ENCODE results near the gene SPATA6. TPM values are rescaled to one million over a fixed set of nuclear protein-coding genes. Genes with fewer than 3 reads are reported as not detected.

Gene SPATA6
- 3.8 and 5.9 TPM in 2 replicates for total RNA-seq (ENCODE audit: low replicate concordance)

DNA sequence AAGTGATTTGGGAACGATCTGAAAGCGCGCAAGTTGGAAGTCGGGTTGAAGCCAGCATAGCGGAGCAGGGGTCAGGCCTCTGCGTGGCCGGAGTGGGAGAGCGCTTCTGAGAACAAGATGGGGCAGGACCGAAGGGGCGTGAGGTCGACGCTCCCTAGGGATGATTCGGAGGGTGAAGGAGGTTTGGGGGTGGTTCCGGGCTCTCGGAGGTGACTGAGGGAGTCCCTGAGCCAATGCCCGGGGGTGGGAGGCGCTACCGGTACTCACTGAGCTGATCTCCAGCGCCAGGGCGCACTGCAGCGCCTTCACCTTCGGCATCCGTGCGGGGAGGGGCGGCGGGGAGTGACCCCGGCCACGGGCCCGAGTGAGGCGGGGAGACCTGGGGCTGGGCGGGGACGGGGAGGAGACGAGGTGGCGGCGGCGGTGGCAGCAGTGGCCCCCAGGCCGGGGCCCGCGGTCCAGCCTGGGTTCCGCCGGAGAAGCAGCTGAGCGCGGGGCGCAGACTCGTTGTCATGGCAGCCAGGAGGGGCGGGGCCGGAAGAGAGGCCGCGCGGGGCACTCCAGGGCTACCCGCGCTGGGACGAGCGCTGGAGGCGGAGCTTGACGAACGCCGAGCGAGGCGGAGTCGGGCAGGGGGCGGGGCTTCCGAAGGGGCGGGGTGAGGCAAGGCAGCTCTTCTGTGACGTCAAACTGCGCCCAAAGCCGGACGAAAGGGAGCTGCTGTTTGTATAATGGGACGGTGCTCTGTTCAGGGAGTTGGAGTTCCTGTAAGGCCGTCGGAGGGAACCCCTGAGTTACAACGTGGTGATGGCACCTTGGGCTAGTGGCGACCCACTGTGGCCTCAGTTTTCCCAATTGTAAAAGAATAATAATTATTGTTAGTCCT, at the start of gene SPATA6:
TSS of gene SPATA6 (minus strand) at position 514 of the 886 bp plus-strand sequence. CDS start at position 318, 196 bp downstream.

Other genes starting within 250 kb of the SPATA6 start
- gene SLC5A9, start 249.5 kb downstream of the SPATA6 start, total RNA-seq (ENCODE audit: low replicate concordance), result not detected in 2 replicates

Measured in smooth muscle cell of the coronary artery (primary cell).